GM19351 (cell line): Measurements from ENCODE around the gene GET3.
"Not testable (repeated sequence)": the region's sequence is repeated elsewhere in the genome, so short reads cannot be mapped to it uniquely, and the experiment has no call there.

Source experiments
- ATAC-seq: cut with Tn5 transposase; IDR thresholded peaks from one replicate; pipeline ENCODE4 v1.9.1; 2021; ENCODE audit warnings: mild to moderate bottlenecking, moderate library complexity; ENCODE audit not compliant: unreplicated experiment

The GET3 gene

GRCh38 chr19:12715102-12715501 is 22.2 kb upstream of the GET3 start:
- no peak for ATAC-seq

GRCh38 chr19:12715929-12716328 is 21.4 kb upstream of the GET3 start:
- ATAC-seq, result no peak

GRCh38 chr19:12720296-12720695 is 17.0 kb upstream of the GET3 start:
- ATAC-seq, result no peak

GRCh38 chr19:12720851-12721655 is 16.2 kb upstream of the GET3 start:
- no peak for ATAC-seq

GRCh38 chr19:12721656-12722565 is 15.4 kb upstream of the GET3 start:
- ATAC-seq, result peak; percentile 29

- peak; percentile 76 for ATAC-seq
These were observed 14.5 kb upstream of the GET3 start for GRCh38 chr19:12722566-12723380.

- ATAC-seq, result no peak
These were observed 14.0 kb upstream of the GET3 start for GRCh38 chr19:12723381-12723640.

GRCh38 chr19:12723641-12724426 is 13.5 kb upstream of the GET3 start, which contains the start of gene TNPO2:
Gene TNPO2, minus strand, starts transcription at chr19:12723932. Its CDS starts 2,955 bp downstream, at chr19:12720977.
- ATAC-seq, result no peak

GRCh38 chr19:12725612-12726011 is 11.7 kb upstream of the GET3 start:
- ATAC-seq, result not testable (repeated sequence)

- no peak for ATAC-seq
These were observed 10.3 kb upstream of the GET3 start for GRCh38 chr19:12726988-12727316.

- ATAC-seq, result no peak
These were observed 9.4 kb upstream of the GET3 start for GRCh38 chr19:12727745-12728433.

- ATAC-seq, result no peak
These were observed 7.2 kb upstream of the GET3 start for GRCh38 chr19:12730064-12730463.

- no peak for ATAC-seq
These were observed 6.0 kb upstream of the GET3 start for GRCh38 chr19:12731337-12731736.

GRCh38 chr19:12733369-12734214 is 3.7 kb upstream of the GET3 start:
- no peak for ATAC-seq

- ATAC-seq, result no peak
These were observed 596 bp downstream of the GET3 start for GRCh38 chr19:12737835-12738351.

GRCh38 chr19:12745166-12745897 is 8.0 kb downstream of the GET3 start:
- ATAC-seq, result no peak

GRCh38 chr19:12748489-12748888 is 11.2 kb downstream of the GET3 start:
- ATAC-seq, result no peak

- ATAC-seq, result no peak
These were observed 12.7 kb downstream of the GET3 start for GRCh38 chr19:12749938-12750521.
